Activated naive CD8-positive, alpha-beta T cell (primary cell): ENCODE data around the gene ELOVL3.
"Not testable (repeated sequence)": the region's sequence is repeated elsewhere in the genome, so short reads cannot be mapped to it uniquely, and the experiment has no call there.

ENCODE experiments used
- H3K27ac Mint-ChIP-seq: one replicate; pipeline ENCODE4 v1.8.0; 2021; ENCODE audit warnings: mixed read lengths
- H3K27me3 Mint-ChIP-seq: one replicate; pipeline ENCODE4 v1.8.0; 2021; ENCODE audit warnings: mixed read lengths
- H3K36me3 Mint-ChIP-seq: one replicate; pipeline ENCODE4 v1.8.0; 2021; ENCODE audit warnings: mixed read lengths
- H3K4me1 Mint-ChIP-seq: one replicate; pipeline ENCODE4 v1.8.0; 2021; ENCODE audit warnings: low read depth, mixed read lengths
- H3K4me3 Mint-ChIP-seq: one replicate; pipeline ENCODE4 v1.8.0; 2021; ENCODE audit warnings: mild to moderate bottlenecking, mixed read lengths
- H3K9me3 Mint-ChIP-seq: one replicate; pipeline ENCODE4 v1.8.0; 2021; ENCODE audit warnings: low read depth, mixed read lengths

Gene ELOVL3

GRCh38 chr10:102208311-102209035, 17.6 kb upstream of the ELOVL3 start:
- H3K27me3 Mint-ChIP-seq, result peaks cover 2% of the 10 kb centered on the region
- peaks cover 2% of the 10 kb centered on the region for H3K36me3 Mint-ChIP-seq
- no peaks in the 10 kb centered on the region for H3K4me1 Mint-ChIP-seq
- no peak overlapping the region for H3K27ac Mint-ChIP-seq
- H3K9me3 Mint-ChIP-seq, result no peaks in the 10 kb centered on the region
- H3K4me3 Mint-ChIP-seq, result no peak overlapping the region

DNA sequence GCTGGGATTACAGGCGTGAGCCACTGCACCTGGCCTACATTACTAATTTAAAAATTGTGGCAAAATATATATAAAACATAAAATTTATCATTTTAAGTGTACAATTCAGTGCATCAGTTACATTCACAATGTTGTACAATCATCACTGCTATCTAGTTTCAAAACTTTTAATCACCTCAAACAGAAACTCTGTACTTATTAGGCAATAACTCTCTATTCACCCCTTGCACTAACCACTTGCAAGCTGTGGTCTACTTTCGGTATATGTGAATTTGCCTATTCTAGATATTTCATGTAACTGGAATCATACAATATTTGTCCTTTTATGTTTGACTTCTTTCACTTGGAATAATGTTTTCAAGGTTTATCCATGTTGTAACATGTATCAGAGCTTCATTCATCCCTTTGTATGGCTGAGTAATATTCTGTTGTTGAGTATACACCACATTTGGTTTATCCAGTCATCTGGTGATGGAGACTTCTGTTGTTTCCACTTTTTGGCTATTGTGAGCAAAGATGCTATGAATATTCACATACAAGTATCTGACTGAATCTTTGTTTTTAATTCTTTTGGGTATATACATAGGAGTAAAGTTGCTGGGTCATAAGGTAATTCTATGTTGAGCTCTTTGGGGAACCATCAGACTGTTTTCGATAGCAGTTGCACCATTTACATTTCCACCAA, 14.3 kb upstream of the ELOVL3 start:
- no peaks in the 10 kb centered on the region for H3K9me3 Mint-ChIP-seq

GRCh38 chr10:102213599-102213998, 12.5 kb upstream of the ELOVL3 start:
- H3K9me3 Mint-ChIP-seq, H3K4me3 Mint-ChIP-seq, H3K27ac Mint-ChIP-seq, H3K27me3 Mint-ChIP-seq, H3K36me3 Mint-ChIP-seq, H3K4me1 Mint-ChIP-seq: not testable (repeated sequence)

More for the DNA sequence above, 14.3 kb upstream of the ELOVL3 start:
- no peaks in the 10 kb centered on the region for H3K27me3 Mint-ChIP-seq
- H3K36me3 Mint-ChIP-seq, result peaks cover 4% of the 10 kb centered on the region
- no peaks in the 10 kb centered on the region for H3K4me1 Mint-ChIP-seq
- H3K27ac Mint-ChIP-seq, result no peak overlapping the region
- no peak overlapping the region for H3K4me3 Mint-ChIP-seq

DNA sequence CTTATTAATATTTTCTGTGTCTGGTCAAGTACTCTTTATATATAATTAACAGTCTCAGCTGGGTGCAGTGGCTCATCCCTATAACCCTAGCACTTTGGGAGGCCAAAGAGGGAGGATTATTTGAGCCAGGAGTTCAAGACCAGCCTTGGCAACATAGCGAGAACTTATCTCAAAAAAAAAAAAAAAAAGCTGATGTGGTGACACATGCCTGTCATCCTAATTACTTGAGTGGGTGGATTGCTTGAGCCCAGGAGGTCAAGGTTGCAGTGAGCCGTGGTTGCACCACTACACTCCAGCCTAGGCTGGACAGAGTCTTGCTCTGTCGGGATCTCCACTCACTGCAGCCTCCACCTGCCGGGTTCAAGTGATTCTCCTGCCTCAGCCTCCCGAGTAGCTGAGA, 6.7 kb upstream of the ELOVL3 start:
- Mint-ChIP-seq H3K4me1 (no peaks in the 10 kb centered on the region), H3K9me3 (no peaks in the 10 kb centered on the region), H3K27ac (no peak overlapping the region), H3K4me3 (no peak overlapping the region), H3K27me3 (peaks cover 2% of the 10 kb centered on the region), H3K36me3 (peaks cover under 1% of the 10 kb centered on the region)

DNA sequence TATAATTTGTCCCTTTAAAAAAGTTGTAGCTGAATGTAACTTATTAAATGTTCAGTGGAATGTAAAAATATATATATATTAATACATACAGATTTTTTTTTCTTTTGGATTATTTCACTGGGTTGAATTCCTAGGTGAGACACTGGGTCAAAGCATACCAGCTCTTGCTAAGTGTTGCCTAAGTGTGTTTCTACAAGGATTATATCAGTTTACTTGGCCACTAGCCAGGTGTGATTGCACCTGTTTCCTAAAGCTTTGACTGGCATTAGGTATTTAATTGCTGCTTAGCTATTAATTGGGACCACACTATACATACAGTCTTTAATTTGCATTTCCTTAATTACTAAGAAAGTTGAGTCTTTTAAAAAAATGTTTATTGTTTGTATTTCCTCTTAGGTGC, 5.5 kb upstream of the ELOVL3 start:
- H3K27me3 Mint-ChIP-seq, result peaks cover 2% of the 10 kb centered on the region
- no peak overlapping the region for H3K4me3 Mint-ChIP-seq
- no peak overlapping the region for H3K27ac Mint-ChIP-seq
- H3K9me3 Mint-ChIP-seq, result no peaks in the 10 kb centered on the region
- no peaks in the 10 kb centered on the region for H3K36me3 Mint-ChIP-seq
- no peaks in the 10 kb centered on the region for H3K4me1 Mint-ChIP-seq

DNA sequence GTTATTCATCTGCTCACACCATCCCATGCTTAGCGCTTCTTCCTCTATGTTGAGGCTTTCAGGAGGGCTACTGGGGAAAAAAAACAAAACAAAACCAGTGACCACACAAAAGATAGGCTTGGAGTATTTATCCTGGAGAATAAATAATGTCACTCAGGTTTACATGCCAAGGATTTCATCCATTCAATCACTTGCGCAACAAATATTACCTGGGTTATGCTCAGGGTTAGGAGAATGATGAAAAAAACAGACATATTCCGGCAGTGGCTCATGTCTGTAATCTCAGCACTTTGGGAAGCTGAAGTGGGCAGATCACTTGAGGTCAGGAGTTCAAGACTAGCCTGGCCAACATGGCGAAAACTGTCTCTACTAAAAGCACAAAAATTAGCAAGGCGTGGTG, 3.3 kb upstream of the ELOVL3 start:
- H3K36me3 Mint-ChIP-seq, result no peaks in the 10 kb centered on the region
- H3K4me1 Mint-ChIP-seq, result peaks cover 13% of the 10 kb centered on the region
- peaks cover 11% of the 10 kb centered on the region for H3K27me3 Mint-ChIP-seq
- no peak overlapping the region for H3K4me3 Mint-ChIP-seq
- no peak overlapping the region for H3K27ac Mint-ChIP-seq
- H3K9me3 Mint-ChIP-seq, result no peaks in the 10 kb centered on the region

DNA sequence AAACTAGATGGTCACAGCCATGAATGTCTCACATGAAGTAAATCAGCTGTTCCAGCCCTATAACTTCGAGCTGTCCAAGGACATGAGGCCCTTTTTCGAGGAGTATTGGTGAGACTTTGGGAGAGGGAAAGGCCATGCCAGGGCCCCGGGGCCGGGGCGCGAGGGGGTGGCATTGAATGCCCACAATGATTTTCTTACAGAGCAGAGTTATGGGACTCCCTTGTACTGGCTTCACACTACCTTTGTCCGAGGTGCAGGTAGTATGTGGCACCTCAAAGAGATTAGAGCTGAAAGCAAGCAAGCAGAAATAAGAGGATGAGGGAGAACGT, 407 bp downstream of the ELOVL3 start:
- Mint-ChIP-seq H3K27me3 (peaks cover 24% of the 10 kb centered on the region), H3K4me1 (peaks cover 18% of the 10 kb centered on the region), H3K9me3 (no peaks in the 10 kb centered on the region), H3K4me3 (peak overlapping the region; percentile 72), H3K27ac (no peak overlapping the region), H3K36me3 (no peaks in the 10 kb centered on the region)

GRCh38 chr10:102227050-102227449, 951 bp downstream of the ELOVL3 start:
- peak overlapping the region; percentile 24 for H3K4me3 Mint-ChIP-seq
- peaks cover 18% of the 10 kb centered on the region for H3K4me1 Mint-ChIP-seq

DNA sequence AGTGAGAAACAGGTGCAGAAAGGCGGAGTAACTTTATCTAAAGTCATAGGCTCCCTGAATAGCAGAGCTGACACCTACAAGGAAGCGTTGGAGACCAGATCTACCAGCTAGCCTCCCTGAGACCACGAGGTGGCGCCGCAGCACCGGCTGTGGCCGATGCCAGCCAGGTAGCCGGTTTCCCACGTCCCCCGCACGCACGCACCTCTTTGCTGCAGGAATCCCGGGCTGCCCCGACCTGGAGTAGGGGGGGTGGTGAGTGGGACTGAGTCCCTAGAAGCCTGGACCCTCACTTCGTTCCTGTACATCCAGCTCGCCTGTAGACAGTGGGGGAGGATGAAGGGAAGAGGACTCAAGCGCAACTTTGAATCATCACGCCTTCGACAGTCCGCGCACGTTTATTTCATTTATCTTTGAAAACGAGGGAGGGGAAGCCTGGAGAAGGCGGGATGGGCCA, 3.7 kb downstream of the ELOVL3 start:
- no peaks in the 10 kb centered on the region for H3K9me3 Mint-ChIP-seq
- no peak overlapping the region for H3K27ac Mint-ChIP-seq
- H3K36me3 Mint-ChIP-seq, result no peaks in the 10 kb centered on the region
- peaks cover 32% of the 10 kb centered on the region for H3K27me3 Mint-ChIP-seq
- peak overlapping the region; percentile 82 for H3K4me3 Mint-ChIP-seq
- peaks cover 18% of the 10 kb centered on the region for H3K4me1 Mint-ChIP-seq

More at GRCh38 chr10:102227050-102227449, 951 bp downstream of the ELOVL3 start:
- Mint-ChIP-seq H3K36me3 (no peaks in the 10 kb centered on the region), H3K27ac (no peak overlapping the region), H3K9me3 (no peaks in the 10 kb centered on the region), H3K27me3 (peaks cover 24% of the 10 kb centered on the region)

DNA sequence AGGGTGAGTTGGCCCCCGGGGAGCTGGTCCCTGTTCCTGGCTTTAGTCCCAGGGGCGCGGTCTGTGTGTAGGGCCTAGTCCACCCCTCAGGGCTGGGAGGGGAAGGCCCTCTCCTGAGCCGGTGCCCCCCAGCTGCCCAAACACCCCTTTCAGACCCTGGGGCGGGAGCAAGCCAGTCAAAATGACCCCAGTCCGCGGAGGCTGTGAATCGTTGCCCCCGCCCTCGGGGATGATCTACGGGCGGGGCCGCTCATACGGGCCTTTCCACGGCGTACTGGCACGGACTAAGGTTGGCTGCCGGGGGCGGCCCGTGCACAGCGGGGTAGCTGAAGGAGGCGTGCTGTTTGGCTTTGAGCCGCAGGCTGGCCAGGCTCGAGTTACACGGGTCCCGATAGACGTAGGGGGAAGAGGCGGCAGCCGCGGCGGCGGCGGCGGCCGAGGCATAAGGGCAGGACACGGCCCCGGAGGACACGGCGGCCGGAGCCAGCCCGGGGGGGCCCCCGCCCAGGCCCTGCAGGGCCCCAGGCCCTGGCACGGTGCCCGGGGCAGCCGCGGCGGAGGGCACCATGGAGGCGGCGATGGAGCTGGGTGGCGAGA, 4.3 kb downstream of the ELOVL3 start:
- H3K4me3 Mint-ChIP-seq, result peak overlapping the region; percentile 82
- peaks cover 18% of the 10 kb centered on the region for H3K4me1 Mint-ChIP-seq
- H3K27me3 Mint-ChIP-seq, result peaks cover 32% of the 10 kb centered on the region

GRCh38 chr10:102230861-102231356, 4.8 kb downstream of the ELOVL3 start:
- H3K36me3 Mint-ChIP-seq, result no peaks in the 10 kb centered on the region
- no peak overlapping the region for H3K27ac Mint-ChIP-seq
- peaks cover 36% of the 10 kb centered on the region for H3K27me3 Mint-ChIP-seq
- H3K4me1 Mint-ChIP-seq, result peaks cover 15% of the 10 kb centered on the region
- no peaks in the 10 kb centered on the region for H3K9me3 Mint-ChIP-seq
- peak overlapping the region; percentile 67 for H3K4me3 Mint-ChIP-seq

More for the DNA sequence above, 4.3 kb downstream of the ELOVL3 start:
- no peaks in the 10 kb centered on the region for H3K36me3 Mint-ChIP-seq
- H3K27ac Mint-ChIP-seq, result no peak overlapping the region
- no peaks in the 10 kb centered on the region for H3K9me3 Mint-ChIP-seq

DNA sequence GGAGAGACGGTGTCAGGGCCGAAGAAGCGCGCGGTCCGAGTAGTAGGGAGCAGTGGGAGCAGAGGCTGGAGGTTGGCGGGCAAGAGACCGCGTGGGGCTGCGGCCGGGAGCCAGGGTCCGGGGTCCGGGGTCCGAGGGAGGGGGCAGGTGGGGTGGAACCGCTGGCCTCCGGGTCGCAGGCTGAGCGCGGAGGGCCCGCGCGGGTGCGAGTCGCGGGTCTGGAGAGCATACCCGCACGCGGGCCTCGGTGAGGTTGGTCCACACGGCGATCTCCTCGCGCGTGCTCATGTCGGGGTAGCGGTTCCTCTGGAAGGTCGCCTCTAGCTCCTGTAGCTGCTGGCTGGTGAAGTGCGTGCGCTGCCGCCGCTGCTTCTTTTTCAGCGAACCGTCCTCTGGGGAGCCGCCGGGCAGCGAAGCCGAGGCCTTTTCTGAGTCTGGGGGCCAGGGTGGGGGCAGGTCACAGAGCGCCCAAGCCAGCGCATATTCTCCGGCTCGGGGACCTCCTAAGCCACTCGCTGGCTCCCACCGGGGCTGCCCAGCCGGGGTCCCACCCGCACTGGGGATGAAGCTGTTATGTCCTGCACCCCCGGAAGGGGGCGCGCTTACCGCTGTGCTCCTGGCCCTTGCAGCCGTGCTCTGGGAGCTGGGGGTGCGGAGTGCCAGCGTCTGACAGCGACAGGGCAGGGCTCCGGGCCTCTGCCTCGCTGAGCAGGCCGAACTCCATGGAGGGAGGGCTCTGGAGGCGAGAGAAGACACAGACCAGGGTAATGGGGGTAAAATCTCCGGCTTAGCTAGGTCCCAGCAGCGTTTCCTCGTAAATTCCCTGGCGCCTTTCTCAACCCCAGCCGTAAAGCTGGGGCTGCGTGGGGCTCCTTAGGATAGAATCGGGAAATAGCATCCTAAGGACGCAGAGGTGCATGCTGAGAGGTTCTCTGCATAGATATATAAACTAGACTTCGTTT, 5.5 kb downstream of the ELOVL3 start:
- Mint-ChIP-seq H3K4me3 (peak overlapping the region; percentile 67), H3K36me3 (no peaks in the 10 kb centered on the region), H3K4me1 (peaks cover 9% of the 10 kb centered on the region), H3K9me3 (no peaks in the 10 kb centered on the region), H3K27me3 (peaks cover 36% of the 10 kb centered on the region), H3K27ac (no peak overlapping the region)

GRCh38 chr10:102233997-102234396, 7.9 kb downstream of the ELOVL3 start:
- H3K36me3 Mint-ChIP-seq, result no peaks in the 10 kb centered on the region
- H3K27me3 Mint-ChIP-seq, result peaks cover 21% of the 10 kb centered on the region
- peak overlapping the region; percentile 22 for H3K27ac Mint-ChIP-seq
- H3K4me1 Mint-ChIP-seq, result peaks cover 5% of the 10 kb centered on the region
- no peaks in the 10 kb centered on the region for H3K9me3 Mint-ChIP-seq
- H3K4me3 Mint-ChIP-seq, result no peak overlapping the region

DNA sequence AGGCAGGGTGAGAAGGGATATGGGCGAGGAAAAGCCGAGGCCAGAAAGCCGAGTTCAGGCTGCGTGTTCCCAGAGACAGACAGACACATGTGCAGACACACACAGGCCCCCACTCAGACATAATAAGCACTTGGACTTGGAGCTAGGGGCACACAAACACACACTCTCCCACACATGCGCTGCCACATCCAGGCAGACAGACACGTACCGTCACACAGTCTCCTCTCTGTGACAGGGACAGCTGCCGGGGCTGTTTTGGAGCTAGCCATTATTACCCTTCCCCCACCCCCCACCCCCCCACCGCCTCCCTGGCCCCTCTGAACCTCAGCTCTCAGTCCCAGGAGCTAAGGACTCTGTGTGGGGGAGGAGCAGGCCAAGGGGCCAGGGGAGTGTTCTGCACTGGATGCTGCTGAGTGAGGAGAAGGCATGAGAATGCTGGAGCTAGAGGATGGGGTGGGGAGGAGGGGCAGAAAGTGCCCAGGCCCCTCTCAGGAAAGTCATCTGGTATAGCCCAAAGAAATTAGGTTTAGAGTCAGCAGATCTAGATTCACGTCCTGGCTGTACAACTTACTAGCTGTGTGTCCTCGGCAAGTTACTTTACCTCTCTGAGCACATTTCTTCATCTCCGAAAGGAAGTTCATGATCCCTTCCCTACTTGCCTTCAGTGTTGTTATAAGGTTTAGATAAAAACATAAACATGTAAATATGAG, 8.9 kb downstream of the ELOVL3 start:
- Mint-ChIP-seq H3K27me3 (peaks cover 18% of the 10 kb centered on the region), H3K4me3 (no peak overlapping the region), H3K27ac (no peak overlapping the region), H3K9me3 (no peaks in the 10 kb centered on the region), H3K4me1 (peaks cover 1% of the 10 kb centered on the region), H3K36me3 (no peaks in the 10 kb centered on the region)
